ENCODE measurements around the gene MYO6.
"Not testable (repeated sequence)": the region's sequence is repeated elsewhere in the genome, so short reads cannot be mapped to it uniquely, and the experiment has no call there.

GRCh38 chr6:75731029-75731428 is 18.0 kb upstream of the MYO6 start:
- not testable (repeated sequence) for TF ChIP-seq CTCF (IDR thresholded peaks at IDR 0.05; ENCODE audit: low read depth, low read length); EZH2phosphoT487 (IDR thresholded peaks at IDR 0.05; ENCODE audit: low read depth)
